ENCODE results near the gene GPD1L.

GPD1L gene

DNA sequence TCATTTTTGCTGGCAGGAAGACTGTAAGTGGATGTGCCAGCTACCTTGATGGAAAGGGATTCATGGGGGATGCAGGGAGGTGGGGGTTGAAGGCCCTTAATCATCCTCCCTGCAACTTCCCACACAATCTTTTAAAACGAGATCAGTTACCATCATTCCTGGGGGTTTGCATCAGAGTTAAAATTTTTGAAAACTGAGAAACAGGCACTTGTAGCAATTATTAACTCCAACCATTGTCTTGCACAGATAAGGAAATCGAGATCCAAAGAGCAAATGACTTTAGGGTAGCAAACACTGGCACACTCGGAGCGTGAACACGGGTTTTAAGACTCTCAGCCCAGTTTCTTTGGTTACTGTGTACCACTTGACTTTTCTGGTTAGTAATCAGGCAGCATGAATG is 41.9 kb downstream of the GPD1L start:
- TF ChIP-seq, protein P1, sequence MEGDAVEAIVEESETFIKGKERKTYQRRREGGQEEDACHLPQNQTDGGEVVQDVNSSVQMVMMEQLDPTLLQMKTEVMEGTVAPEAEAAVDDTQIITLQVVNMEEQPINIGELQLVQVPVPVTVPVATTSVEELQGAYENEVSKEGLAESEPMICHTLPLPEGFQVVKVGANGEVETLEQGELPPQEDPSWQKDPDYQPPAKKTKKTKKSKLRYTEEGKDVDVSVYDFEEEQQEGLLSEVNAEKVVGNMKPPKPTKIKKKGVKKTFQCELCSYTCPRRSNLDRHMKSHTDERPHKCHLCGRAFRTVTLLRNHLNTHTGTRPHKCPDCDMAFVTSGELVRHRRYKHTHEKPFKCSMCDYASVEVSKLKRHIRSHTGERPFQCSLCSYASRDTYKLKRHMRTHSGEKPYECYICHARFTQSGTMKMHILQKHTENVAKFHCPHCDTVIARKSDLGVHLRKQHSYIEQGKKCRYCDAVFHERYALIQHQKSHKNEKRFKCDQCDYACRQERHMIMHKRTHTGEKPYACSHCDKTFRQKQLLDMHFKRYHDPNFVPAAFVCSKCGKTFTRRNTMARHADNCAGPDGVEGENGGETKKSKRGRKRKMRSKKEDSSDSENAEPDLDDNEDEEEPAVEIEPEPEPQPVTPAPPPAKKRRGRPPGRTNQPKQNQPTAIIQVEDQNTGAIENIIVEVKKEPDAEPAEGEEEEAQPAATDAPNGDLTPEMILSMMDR (IDR thresholded peaks at IDR 0.05): no peak
- no peaks in the 10 kb centered on the region for H3K9me3 ChIP-seq
- no peak overlapping the region for H3K4me3 ChIP-seq (ENCODE audit: low read depth in 1 of 2, low read length in 1 of 2)
- H3K27me3 ChIP-seq: no peaks in the 10 kb centered on the region
- H3K36me3 ChIP-seq: no peaks in the 10 kb centered on the region
- H3K27ac ChIP-seq: no peak overlapping the region
- H3K4me1 ChIP-seq (ENCODE audit: control insufficient read depth in 1 of 2, insufficient read depth in 1 of 2, low read depth in 1 of 2, low read length in 1 of 2): peaks cover 47 to 48% of the 10 kb centered on the region in 2 experiments

DNA sequence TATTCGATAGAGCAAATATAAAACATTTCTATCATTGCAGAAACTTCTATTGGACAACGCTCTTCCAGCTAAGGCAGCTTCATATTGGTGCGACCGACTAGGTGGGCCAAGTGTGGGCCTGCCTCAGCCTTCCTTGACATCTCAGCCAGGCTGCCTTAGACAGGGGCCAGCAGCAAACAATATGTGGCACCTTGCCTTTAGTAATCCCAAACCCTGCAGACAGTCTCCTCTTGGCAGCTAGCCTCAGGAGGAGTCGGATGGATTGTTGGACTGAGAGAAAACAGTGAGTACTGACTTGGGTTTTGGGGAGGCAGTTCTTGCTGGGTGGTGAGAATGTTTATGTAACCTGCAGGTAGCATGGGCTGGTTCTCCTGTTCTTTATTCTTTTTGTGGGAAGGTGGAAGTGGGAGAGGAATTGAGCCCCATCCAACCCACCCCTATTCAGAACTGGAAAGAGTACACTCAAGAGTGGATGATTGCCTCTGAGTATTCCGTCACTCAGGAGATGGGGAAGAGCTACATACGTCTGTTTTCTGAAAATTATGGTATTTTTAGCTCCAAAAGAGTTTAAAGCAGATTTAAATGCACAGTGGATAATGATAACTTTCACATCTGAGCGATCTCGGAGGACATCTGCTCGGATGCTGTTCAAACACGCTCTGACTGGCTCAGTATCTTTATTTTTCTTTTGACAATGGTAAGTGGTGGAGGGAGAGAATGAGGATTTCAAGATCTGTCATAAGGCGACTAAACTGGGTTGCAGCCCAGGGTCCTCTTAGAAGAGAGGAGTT is 47.2 kb downstream of the GPD1L start:
- Histone ChIP-seq H3K9me3 (no peaks in the 10 kb centered on the region), H3K4me1 (ENCODE audit: control insufficient read depth in 1 of 2, insufficient read depth in 1 of 2, low read depth in 1 of 2, low read length in 1 of 2) (peaks cover 6 to 7% of the 10 kb centered on the region in 2 experiments), H3K27me3 (no peaks in the 10 kb centered on the region), H3K27ac (no peak overlapping the region), H3K4me3 (ENCODE audit: low read depth in 1 of 2, low read length in 1 of 2) (no peak overlapping the region), H3K36me3 (no peaks in the 10 kb centered on the region)
- TF ChIP-seq, protein P1 (IDR thresholded peaks at IDR 0.05): no peak

DNA sequence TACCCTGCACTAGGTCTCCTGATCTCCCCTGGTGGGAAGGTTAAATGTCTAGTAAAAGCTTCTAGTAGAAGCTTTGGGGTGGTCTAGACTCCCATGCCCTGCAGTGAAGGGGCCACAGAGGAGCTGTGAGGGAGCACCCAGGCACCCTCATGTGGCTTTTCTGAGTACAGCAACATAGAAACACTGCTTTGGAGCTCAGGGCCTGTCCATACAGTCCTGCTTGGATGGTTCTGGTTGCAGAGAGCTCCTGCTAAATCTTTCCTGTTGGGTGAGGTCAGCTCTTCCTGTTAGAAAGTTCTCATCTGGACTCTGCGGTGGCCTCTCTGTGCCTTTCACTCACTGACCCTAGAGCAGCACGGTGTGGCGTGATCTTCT is 47.8 kb downstream of the GPD1L start:
- H3K4me1 ChIP-seq (ENCODE audit: control insufficient read depth in 1 of 2, insufficient read depth in 1 of 2, low read depth in 1 of 2, low read length in 1 of 2): peaks cover 6 to 7% of the 10 kb centered on the region in 2 experiments
- H3K9me3 ChIP-seq: no peaks in the 10 kb centered on the region
- no peak overlapping the region for H3K27ac ChIP-seq
- no peaks in the 10 kb centered on the region for H3K27me3 ChIP-seq
- TF ChIP-seq, protein P1 (IDR thresholded peaks at IDR 0.05): no peak
- no peak overlapping the region for H3K4me3 ChIP-seq (ENCODE audit: low read depth in 1 of 2, low read length in 1 of 2)
- H3K36me3 ChIP-seq: no peaks in the 10 kb centered on the region

DNA sequence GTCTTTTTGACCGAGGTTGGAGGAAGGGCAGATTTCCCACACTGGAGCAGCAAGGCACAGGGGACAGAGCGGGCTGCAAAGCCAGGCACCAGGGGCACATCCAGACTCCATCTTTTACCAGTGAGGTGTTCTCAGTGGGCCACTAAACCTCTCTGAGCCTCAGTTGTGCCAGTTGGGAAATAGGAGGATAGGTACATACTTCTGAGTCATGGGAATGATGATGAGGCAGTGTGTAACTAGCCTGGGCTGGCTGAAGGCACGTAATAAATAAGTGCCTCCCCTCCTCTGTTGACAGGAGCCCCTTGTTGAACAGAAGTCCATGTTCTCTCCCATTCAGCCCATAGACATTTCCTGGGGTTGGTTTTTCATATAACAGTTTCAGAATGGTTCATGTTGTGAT is 48.7 kb downstream of the GPD1L start:
- Histone ChIP-seq H3K27ac (no peak overlapping the region), H3K36me3 (no peaks in the 10 kb centered on the region), H3K4me3 (ENCODE audit: low read depth in 1 of 2, low read length in 1 of 2) (no peak overlapping the region), H3K27me3 (no peaks in the 10 kb centered on the region), H3K9me3 (no peaks in the 10 kb centered on the region), H3K4me1 (ENCODE audit: control insufficient read depth in 1 of 2, insufficient read depth in 1 of 2, low read depth in 1 of 2, low read length in 1 of 2) (peaks cover 6 to 7% of the 10 kb centered on the region in 2 experiments)
- TF ChIP-seq, protein P1 (IDR thresholded peaks at IDR 0.05): no peak

DNA sequence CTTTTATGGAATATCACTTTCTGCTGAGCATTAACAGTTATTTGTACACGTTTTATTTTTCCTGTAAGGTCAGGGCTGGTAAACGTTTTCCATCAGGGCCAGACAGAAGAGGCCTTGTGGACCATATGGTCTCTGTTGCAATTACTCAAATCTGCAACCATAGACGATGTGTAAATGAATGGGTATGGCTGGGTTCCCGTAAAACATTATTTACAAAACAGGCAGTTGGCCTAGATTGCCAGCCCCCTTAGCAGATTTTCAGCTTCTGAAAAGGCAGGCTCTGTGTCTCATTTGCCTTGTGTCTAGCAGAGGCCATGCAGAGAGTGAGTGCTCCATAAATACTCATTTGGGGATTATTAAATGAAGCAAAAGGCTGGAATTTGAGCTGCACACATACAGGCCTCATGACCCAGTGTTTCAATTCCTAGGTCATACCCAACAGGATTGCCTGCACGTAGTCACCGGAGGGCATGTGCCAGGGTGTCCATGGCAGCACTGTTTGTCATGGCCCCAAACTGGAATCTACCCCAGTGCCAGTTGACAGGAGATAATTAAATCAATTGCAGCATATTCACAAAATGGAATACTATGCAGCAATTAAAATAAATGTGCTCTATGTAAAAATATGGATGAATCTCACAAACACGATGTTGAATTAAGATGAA is 51.3 kb downstream of the GPD1L start:
- no peak overlapping the region for H3K27ac ChIP-seq
- H3K4me1 ChIP-seq (ENCODE audit: control insufficient read depth in 1 of 2, insufficient read depth in 1 of 2, low read depth in 1 of 2, low read length in 1 of 2): peaks cover 12 to 15% of the 10 kb centered on the region in 2 experiments
- no peaks in the 10 kb centered on the region for H3K27me3 ChIP-seq
- H3K4me3 ChIP-seq (ENCODE audit: low read depth in 1 of 2, low read length in 1 of 2): no peak overlapping the region
- TF ChIP-seq, protein P1 (IDR thresholded peaks at IDR 0.05): no peak
- no peaks in the 10 kb centered on the region for H3K36me3 ChIP-seq
- no peaks in the 10 kb centered on the region for H3K9me3 ChIP-seq
